HUES6 (cell line): ENCODE data around the gene OR4F17.
"Not testable (repeated sequence)": the region's sequence is repeated elsewhere in the genome, so short reads cannot be mapped to it uniquely, and the experiment has no call there.

ENCODE experiments used
- H3K27ac ChIP-seq: 2 replicates; pipeline ENCODE4 v1.7.0; 2013; ENCODE audit warnings: low read depth, mild to moderate bottlenecking, low read length, inconsistent platforms
- H3K27me3 ChIP-seq: 2 replicates; pipeline ENCODE4 v1.6.1; 2013; ENCODE audit warnings: low read length; ENCODE audit not compliant: control insufficient read depth, insufficient read depth
- H3K36me3 ChIP-seq: 2 replicates; pipeline ENCODE4 v1.6.1; 2013; ENCODE audit warnings: low read length; ENCODE audit not compliant: control insufficient read depth, insufficient read depth
- H3K4me1 ChIP-seq: 2 replicates; pipeline ENCODE4 v1.6.1; 2013; ENCODE audit warnings: low read length; ENCODE audit not compliant: control insufficient read depth, insufficient read depth
- H3K4me3 ChIP-seq: 2 replicates; pipeline ENCODE4 v1.5.1; 2013; ENCODE audit warnings: low read depth, low read length
- H3K9ac ChIP-seq: one replicate; pipeline ENCODE4 v1.6.1; 2013; ENCODE audit warnings: mild to moderate bottlenecking, low read length
- H3K9me3 ChIP-seq: 2 replicates; pipeline ENCODE4 v1.6.1; 2013; ENCODE audit warnings: low read depth, low read length; ENCODE audit not compliant: control insufficient read depth, insufficient read depth

Gene OR4F17

GRCh38 chr19:106804-107203 lies at the start of gene OR4F17:
OR4F17 (plus strand) TSS chr19:107104; CDS start chr19:110679, 3,575 bp downstream.
- not testable (repeated sequence) for H3K4me1 ChIP-seq, H3K9me3 ChIP-seq, H3K27me3 ChIP-seq, H3K4me3 ChIP-seq, H3K9ac ChIP-seq, H3K36me3 ChIP-seq, H3K27ac ChIP-seq

GRCh38 chr19:70793-71192 lies 36.1 kb upstream of the OR4F17 start:
- H3K4me3 ChIP-seq, H3K9ac ChIP-seq, H3K27ac ChIP-seq, H3K4me1 ChIP-seq, H3K27me3 ChIP-seq, H3K9me3 ChIP-seq, H3K36me3 ChIP-seq: not testable (repeated sequence)

GRCh38 chr19:82864-83263 lies 24.0 kb upstream of the OR4F17 start:
- H3K9ac ChIP-seq, H3K4me3 ChIP-seq, H3K36me3 ChIP-seq, H3K4me1 ChIP-seq, H3K9me3 ChIP-seq, H3K27ac ChIP-seq, H3K27me3 ChIP-seq: not testable (repeated sequence)

- not testable (repeated sequence) for H3K4me1 ChIP-seq, H3K4me3 ChIP-seq, H3K9me3 ChIP-seq, H3K27ac ChIP-seq, H3K36me3 ChIP-seq, H3K27me3 ChIP-seq, H3K9ac ChIP-seq
Observed at GRCh38 chr19:83626-84025, 23.3 kb upstream of the OR4F17 start.

- not testable (repeated sequence) for H3K9ac ChIP-seq, H3K9me3 ChIP-seq, H3K4me3 ChIP-seq, H3K36me3 ChIP-seq, H3K4me1 ChIP-seq, H3K27ac ChIP-seq, H3K27me3 ChIP-seq
Observed at GRCh38 chr19:90678-91077, 16.2 kb upstream of the OR4F17 start.

- not testable (repeated sequence) for H3K27ac ChIP-seq, H3K4me3 ChIP-seq, H3K9me3 ChIP-seq, H3K9ac ChIP-seq, H3K36me3 ChIP-seq, H3K4me1 ChIP-seq, H3K27me3 ChIP-seq
Observed at GRCh38 chr19:94794-95193, 12.1 kb upstream of the OR4F17 start.

GRCh38 chr19:97647-98046 lies 9.3 kb upstream of the OR4F17 start:
- H3K27me3 ChIP-seq, H3K9ac ChIP-seq, H3K4me1 ChIP-seq, H3K36me3 ChIP-seq, H3K9me3 ChIP-seq, H3K27ac ChIP-seq, H3K4me3 ChIP-seq: not testable (repeated sequence)

- not testable (repeated sequence) for H3K27me3 ChIP-seq, H3K36me3 ChIP-seq, H3K9me3 ChIP-seq, H3K4me3 ChIP-seq, H3K4me1 ChIP-seq, H3K9ac ChIP-seq, H3K27ac ChIP-seq
Observed at GRCh38 chr19:120443-121140, 13.7 kb downstream of the OR4F17 start.
